Gastrocnemius medialis (tissue), 4 donors: ENCODE measurements around the gene ANKDD1A.

Experiments
- POLR2A ChIP-seq, 2 donors: fragments of 450-650 bp; IDR thresholded peaks; one replicate each; pipeline ENCODE4 v1.6.1; 2017; ENCODE audit warnings: antibody characterized with exemption in 2 of 2, mild to moderate bottlenecking in 2 of 2, moderate library complexity in 2 of 2
- TF ChIP-seq, protein P1 (sequence below), 5 experiments: fragments of 450-650 bp in 3 of 5; fragments of 200-600 bp in 2 of 5; sonication (generic) in 2 of 5; IDR thresholded peaks in 4 of 5; conservative IDR thresholded peaks in 1 of 5; 1 replicate in 4 of 5; 2 replicates in 1 of 5; pipeline ENCODE4 v1.5.1; 2016 to 2019; ENCODE audit warnings: antibody characterized with exemption in 5 of 5, mild to moderate bottlenecking in 3 of 5, moderate library complexity in 3 of 5

GRCh38 chr15:64895285-64896065 is 16.2 kb upstream of the ANKDD1A start:
- TF ChIP-seq, protein P1, sequence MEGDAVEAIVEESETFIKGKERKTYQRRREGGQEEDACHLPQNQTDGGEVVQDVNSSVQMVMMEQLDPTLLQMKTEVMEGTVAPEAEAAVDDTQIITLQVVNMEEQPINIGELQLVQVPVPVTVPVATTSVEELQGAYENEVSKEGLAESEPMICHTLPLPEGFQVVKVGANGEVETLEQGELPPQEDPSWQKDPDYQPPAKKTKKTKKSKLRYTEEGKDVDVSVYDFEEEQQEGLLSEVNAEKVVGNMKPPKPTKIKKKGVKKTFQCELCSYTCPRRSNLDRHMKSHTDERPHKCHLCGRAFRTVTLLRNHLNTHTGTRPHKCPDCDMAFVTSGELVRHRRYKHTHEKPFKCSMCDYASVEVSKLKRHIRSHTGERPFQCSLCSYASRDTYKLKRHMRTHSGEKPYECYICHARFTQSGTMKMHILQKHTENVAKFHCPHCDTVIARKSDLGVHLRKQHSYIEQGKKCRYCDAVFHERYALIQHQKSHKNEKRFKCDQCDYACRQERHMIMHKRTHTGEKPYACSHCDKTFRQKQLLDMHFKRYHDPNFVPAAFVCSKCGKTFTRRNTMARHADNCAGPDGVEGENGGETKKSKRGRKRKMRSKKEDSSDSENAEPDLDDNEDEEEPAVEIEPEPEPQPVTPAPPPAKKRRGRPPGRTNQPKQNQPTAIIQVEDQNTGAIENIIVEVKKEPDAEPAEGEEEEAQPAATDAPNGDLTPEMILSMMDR (IDR thresholded peaks at IDR 0.05 in 4 of 5, conservative IDR thresholded peaks at IDR 0.05 in 1 of 5): no peak
- no peak for TF ChIP-seq POLR2A (IDR thresholded peaks at IDR 0.05)
